NCI-H2081 treated with DMSO at 0.1 percent for 48 hours (cell line): Measurements from ENCODE around the gene ERV3-1.
"Not testable (repeated sequence)": the region's sequence is repeated elsewhere in the genome, so short reads cannot be mapped to it uniquely, and the experiment has no call there.

Source experiments
- DNase-seq: peaks from one replicate; lab custom pipeline; 2025; lab: John Stamatoyannopoulos, UW

The ERV3-1 gene

GRCh38 chr7:65006094-65006992 lies at the start of gene ERV3-1:
TSS of gene ERV3-1 (minus strand) at chr7:65006687. CDS start at chr7:64993026, 13,661 bp downstream.
- peak; percentile 87 for DNase-seq

GRCh38 chr7:65055786-65056185 lies 49.3 kb upstream of the ERV3-1 start:
- not testable (repeated sequence) for DNase-seq

GRCh38 chr7:65054466-65054994 lies 48.0 kb upstream of the ERV3-1 start:
- DNase-seq, result not testable (repeated sequence)

GRCh38 chr7:65051654-65052053 lies 45.2 kb upstream of the ERV3-1 start:
- DNase-seq, result not testable (repeated sequence)

GRCh38 chr7:65051139-65051538 lies 44.7 kb upstream of the ERV3-1 start:
- DNase-seq, result not testable (repeated sequence)

- DNase-seq, result not testable (repeated sequence)
Measured at GRCh38 chr7:65046329-65046728, 39.8 kb upstream of the ERV3-1 start.

- not testable (repeated sequence) for DNase-seq
Measured at GRCh38 chr7:65045589-65045988, 39.1 kb upstream of the ERV3-1 start.

- DNase-seq, result not testable (repeated sequence)
Measured at GRCh38 chr7:65038767-65039166, 32.3 kb upstream of the ERV3-1 start.

- DNase-seq, result peak; percentile 33
Measured at GRCh38 chr7:65037740-65038688, 31.5 kb upstream of the ERV3-1 start.

- not testable (repeated sequence) for DNase-seq
Measured at GRCh38 chr7:65036526-65036925, 30.0 kb upstream of the ERV3-1 start.

GRCh38 chr7:65035469-65035868 lies 29.0 kb upstream of the ERV3-1 start:
- not testable (repeated sequence) for DNase-seq

- not testable (repeated sequence) for DNase-seq
Measured at GRCh38 chr7:65034120-65034782, 27.8 kb upstream of the ERV3-1 start.

- DNase-seq, result not testable (repeated sequence)
Measured at GRCh38 chr7:65033391-65033790, 26.9 kb upstream of the ERV3-1 start.

GRCh38 chr7:65025023-65025422 lies 18.5 kb upstream of the ERV3-1 start:
- not testable (repeated sequence) for DNase-seq

GRCh38 chr7:65020978-65021377 lies 14.5 kb upstream of the ERV3-1 start:
- DNase-seq, result not testable (repeated sequence)

- not testable (repeated sequence) for DNase-seq
Measured at GRCh38 chr7:65009881-65010280, 3.4 kb upstream of the ERV3-1 start.

GRCh38 chr7:65009394-65009793 lies 2.9 kb upstream of the ERV3-1 start:
- not testable (repeated sequence) for DNase-seq

GRCh38 chr7:65007036-65007435 lies 549 bp upstream of the ERV3-1 start:
- not testable (repeated sequence) for DNase-seq

GRCh38 chr7:65004575-65004974 lies 1.9 kb downstream of the ERV3-1 start:
- no peak for DNase-seq

- no peak for DNase-seq
Measured at GRCh38 chr7:65002972-65003585, 3.4 kb downstream of the ERV3-1 start.

GRCh38 chr7:65001291-65001814 lies 5.1 kb downstream of the ERV3-1 start:
- no peak for DNase-seq
